ENCODE data around the gene CRYZL1.

Gene CRYZL1

DNA sequence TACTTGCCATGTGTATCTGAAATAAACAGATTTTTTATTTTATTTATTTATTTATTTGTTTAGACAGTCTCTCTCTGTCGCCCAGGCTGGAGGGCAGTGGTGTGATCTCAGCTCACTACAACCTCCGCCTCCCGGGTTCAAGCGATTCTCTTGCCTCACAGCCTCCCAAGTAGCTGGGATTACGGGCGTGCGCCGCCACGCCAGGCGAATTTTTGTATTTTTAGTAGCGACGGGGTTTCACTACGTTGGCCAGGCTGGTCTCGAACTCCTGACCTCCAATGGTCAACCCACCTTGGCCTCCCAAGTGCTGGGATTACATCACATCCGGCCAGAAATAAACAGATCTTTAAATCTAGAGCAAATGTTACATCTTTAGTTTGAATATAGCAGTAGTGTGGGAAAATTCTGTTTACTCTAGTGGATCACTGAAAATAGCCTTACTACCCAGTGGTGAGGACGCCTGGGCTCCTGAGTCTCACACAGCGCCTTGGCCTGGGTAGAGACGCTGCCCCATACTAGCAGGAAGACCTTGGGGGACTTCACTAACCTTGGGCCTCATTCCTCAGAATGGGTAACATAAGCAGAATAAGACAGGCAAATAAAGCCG is 100.3 kb downstream of the CRYZL1 start:
- DNase-seq (ENCODE audit: low spot score) = peak; percentile 28

DNA sequence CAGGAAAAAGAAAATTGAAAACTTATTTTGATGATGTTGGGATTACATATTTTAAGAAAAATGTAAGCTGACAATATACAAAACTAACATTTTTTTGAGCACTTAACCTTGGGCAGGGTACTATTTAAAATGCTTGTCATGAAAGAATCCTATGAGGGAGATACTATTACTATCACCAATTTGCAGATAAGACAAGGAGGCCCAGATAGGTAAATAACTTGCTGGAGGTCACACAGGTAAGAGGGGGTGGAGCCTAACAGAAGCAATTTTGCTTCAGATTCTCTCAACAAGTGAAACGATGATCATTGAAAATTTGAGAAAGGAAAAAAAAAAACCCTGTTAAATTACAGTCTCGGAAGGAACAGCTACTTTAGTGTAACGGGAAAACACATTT is 100.8 kb downstream of the CRYZL1 start:
- no peak for DNase-seq (ENCODE audit: low spot score)

DNA sequence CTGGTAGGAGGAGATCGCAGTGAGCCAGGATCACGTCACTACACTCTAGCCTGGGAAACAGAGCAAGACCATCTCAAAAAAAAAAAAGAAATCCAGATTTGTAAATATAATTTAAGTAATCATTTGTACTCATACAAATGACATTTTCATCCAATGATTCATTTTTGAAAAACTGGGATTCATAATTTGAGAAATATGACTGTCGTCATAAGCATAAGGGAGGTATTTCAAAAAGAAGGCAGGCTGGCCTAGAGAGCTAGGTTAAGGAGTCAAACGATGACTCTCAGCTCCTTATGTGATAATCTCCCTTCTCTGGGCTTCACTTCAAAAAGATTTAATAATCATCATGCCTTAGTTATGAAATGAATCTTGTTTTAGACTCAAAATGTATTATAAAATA is 101.9 kb downstream of the CRYZL1 start:
- no peak for DNase-seq (ENCODE audit: low spot score)
